Upper lobe of left lung (tissue), 6 donors: ENCODE results near the gene EIF1AD. TPM values are rescaled to one million over a fixed set of nuclear protein-coding genes. Genes with fewer than 3 reads are reported as not detected.

Experiments
- ATAC-seq, 2 donors: fragments of 200-7000 bp; cut with Tn5 transposase; one replicate each; pipeline ENCODE4 v1.9.1; 2022; ENCODE audit warnings: mild to moderate bottlenecking in 2 of 2, moderate library complexity in 2 of 2; ENCODE audit not compliant: low FRiP score in 2 of 2
- DNase-seq, 2 donors: peaks; one replicate each; pipeline ENCODE4 v3.0.0-alpha.2; 2019 to 2020
- H3K27ac ChIP-seq, 4 donors: fragments of 200-600 bp; sonication (generic); one replicate each; pipeline ENCODE4 v1.5.1; 2016 to 2019
- H3K27me3 ChIP-seq, 4 donors: fragments of 200-600 bp; sonication (generic); one replicate each; pipeline ENCODE4 v1.5.1; 2017 to 2019
- H3K36me3 ChIP-seq, 4 donors: fragments of 200-600 bp; sonication (generic); one replicate each; pipeline ENCODE4 v1.5.1; 2016 to 2019
- H3K4me1 ChIP-seq, 4 donors: fragments of 200-600 bp; sonication (generic); one replicate each; pipeline ENCODE4 v1.5.1; 2018 to 2019
- H3K4me3 ChIP-seq, 4 donors: fragments of 200-600 bp; sonication (generic); one replicate each; pipeline ENCODE4 v1.5.1; 2017 to 2019; ENCODE audit warnings: mild to moderate bottlenecking in 2 of 4, moderate library complexity in 1 of 4
- H3K9me3 ChIP-seq, 4 donors: fragments of 200-600 bp; sonication (generic); one replicate each; pipeline ENCODE4 v1.5.1; 2018 to 2019
- CTCF ChIP-seq, 6 experiments: fragments of 450-650 bp in 4 of 6; fragments of 200-600 bp in 2 of 6; sonication (generic) in 2 of 6; IDR thresholded peaks; one replicate each; pipeline ENCODE4 v1.5.1; 2016 to 2019; ENCODE audit warnings: antibody characterized with exemption in 6 of 6
- EP300 ChIP-seq, 4 donors: sonication (generic); formaldehyde crosslinking; IDR thresholded peaks; one replicate each; pipeline ENCODE4 v1.5.1; 2017; ENCODE audit warnings: antibody characterized with exemption in 4 of 4, control low read depth in 2 of 4
- POLR2A ChIP-seq, 4 donors: fragments of 450-650 bp; IDR thresholded peaks; one replicate each; pipeline ENCODE4 v1.5.1; 2016 to 2017; ENCODE audit warnings: antibody characterized with exemption in 4 of 4, mild to moderate bottlenecking in 2 of 4
- POLR2AphosphoS5 ChIP-seq, 2 donors: sonication (generic); formaldehyde crosslinking; IDR thresholded peaks; one replicate each; pipeline ENCODE4 v1.5.1; 2017; ENCODE audit warnings: antibody characterized with exemption in 2 of 2
- WGBS, 2 donors: methylation state at CpG; one replicate each; pipeline ENCODE4 v1.1.5; 2017 to 2018; 5-methylcytosine and 5-hydroxymethylcytosine counted together
- total RNA-seq, 6 donors: library from RNA; depleted of rRNA in 4 of 6; stranded (reverse); fragments of >200 nt in 4 of 6; gene quantifications; one replicate each; pipeline versions ENCODE4 v1.1.0 to v1.2.1, GENCODE V29; 2016 to 2021
- donor health status: DM: no; HTN: no; CAD: no; lungs with moderate emphysema.
- donor health status: DM: no; HTN: yes; CAD: no; lungs with severe emphysema.

The EIF1AD gene
- total RNA-seq, 6 donors from 2014 or later: 22.8 to 37.4 (median 30.1) TPM

DNA sequence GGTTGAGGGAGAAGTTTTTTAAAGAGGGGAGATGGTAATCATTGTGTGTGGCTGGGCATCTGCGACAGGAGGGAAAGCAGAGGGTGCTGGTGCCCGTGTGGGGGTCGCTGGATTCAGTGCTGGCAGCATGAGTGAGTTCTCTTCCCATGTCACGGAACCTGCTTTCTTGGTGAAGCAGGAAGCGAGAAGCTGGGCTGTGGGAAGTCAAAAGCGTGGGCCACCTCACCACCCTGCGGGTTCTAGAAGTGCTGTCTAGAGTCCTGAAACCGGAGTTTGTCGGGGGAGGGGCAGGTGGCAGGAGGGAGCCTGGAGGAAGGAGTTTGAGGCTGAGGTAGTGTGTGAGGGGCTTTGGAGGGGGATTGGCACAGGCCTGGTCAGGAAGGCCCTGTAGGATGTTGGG is 26.2 kb downstream of the EIF1AD start:
- WGBS, 2 donors: 91 to 95% methylated on average over 9 of the region's 9 CpGs
- DNase-seq: no peak
- peaks cover 11 to 60% (median 47%) of the 10 kb centered on the region in 4 donors for H3K36me3 ChIP-seq

DNA sequence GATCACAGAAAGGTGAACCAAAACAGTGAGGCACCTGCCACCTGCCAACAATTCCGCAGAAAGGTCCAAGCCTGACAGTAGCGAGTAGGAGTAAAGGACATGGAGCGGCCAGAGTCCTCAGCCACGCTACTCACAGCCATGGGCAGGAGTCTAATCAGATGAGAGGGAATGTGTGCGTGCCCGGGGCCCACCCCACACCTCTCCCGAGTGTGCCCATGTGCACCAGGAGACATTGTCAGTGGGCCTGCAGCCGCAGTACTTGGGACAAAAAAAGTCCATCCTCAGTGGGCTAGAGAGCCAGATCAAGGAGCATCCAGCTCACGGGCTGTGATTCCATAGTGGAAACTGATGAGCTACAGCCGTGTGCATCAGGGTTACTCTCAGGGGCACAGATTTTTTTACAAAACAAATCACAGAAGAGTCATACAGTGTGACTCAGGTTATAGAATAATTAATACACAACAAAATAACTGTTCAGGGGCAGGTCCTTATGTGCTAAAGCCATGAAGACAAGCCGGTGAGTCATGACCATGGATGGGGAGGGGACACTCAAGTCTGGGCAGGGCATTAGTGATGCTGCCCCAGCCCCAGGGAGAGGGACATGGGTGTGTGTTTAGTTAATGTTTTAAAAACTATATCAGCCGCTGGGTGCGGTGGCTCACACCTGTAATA is 28.4 kb downstream of the EIF1AD start:
- WGBS, 2 donors: 95 to 98% methylated on average over 13 of the region's 13 CpGs
- H3K4me1 ChIP-seq: peaks cover 3 to 18% (median 14%) of the 10 kb centered on the region in 4 donors
- H3K27ac ChIP-seq: no peak overlapping the region
- DNase-seq (no peak), ATAC-seq (no peak)
- peaks cover 7 to 69% (median 45%) of the 10 kb centered on the region in 4 donors for H3K36me3 ChIP-seq
- no peaks in the 10 kb centered on the region for H3K27me3 ChIP-seq
- TF ChIP-seq CTCF (IDR thresholded peaks at IDR 0.05): no peak
- TF ChIP-seq EP300 (IDR thresholded peaks at IDR 0.05): no peak
- TF ChIP-seq POLR2AphosphoS5 (IDR thresholded peaks at IDR 0.05): no peak
- no peak for TF ChIP-seq POLR2A (IDR thresholded peaks at IDR 0.05)
- H3K9me3 ChIP-seq: no peaks in the 10 kb centered on the region
- H3K4me3 ChIP-seq: no peak overlapping the region

More for the DNA sequence above, 26.2 kb downstream of the EIF1AD start:
- Histone ChIP-seq H3K27me3 (no peaks in the 10 kb centered on the region), H3K27ac (no peak overlapping the region), H3K9me3 (no peaks in the 10 kb centered on the region), H3K4me3 (no peak overlapping the region), H3K4me1 (no peaks in the 10 kb centered on the region)
- ATAC-seq: no peak
- TF ChIP-seq CTCF (IDR thresholded peaks at IDR 0.05) (no peak), POLR2A (IDR thresholded peaks at IDR 0.05) (no peak), EP300 (IDR thresholded peaks at IDR 0.05) (no peak), POLR2AphosphoS5 (IDR thresholded peaks at IDR 0.05) (no peak)

GRCh38 chr11:65972116-65972515 is 29.8 kb downstream of the EIF1AD start:
- peaks cover 3 to 24% (median 19%) of the 10 kb centered on the region in 4 donors for H3K4me1 ChIP-seq
- H3K27me3 ChIP-seq: no peaks in the 10 kb centered on the region
- no peak overlapping the region for H3K4me3 ChIP-seq
- DNase-seq: no peak
- H3K36me3 ChIP-seq: peaks cover 8 to 69% (median 42%) of the 10 kb centered on the region in 4 donors
- TF ChIP-seq POLR2AphosphoS5 (IDR thresholded peaks at IDR 0.05) (no peak), POLR2A (IDR thresholded peaks at IDR 0.05) (no peak), EP300 (IDR thresholded peaks at IDR 0.05) (no peak)
- H3K27ac ChIP-seq: no peak overlapping the region
- WGBS, 2 donors: 94 to 95% methylated on average over 8 of the region's 8 CpGs
- ATAC-seq: no peak
- H3K9me3 ChIP-seq: no peaks in the 10 kb centered on the region

- Histone ChIP-seq H3K4me1 (peaks cover 4 to 33% (median 20%) of the 10 kb centered on the region in 4 donors), H3K27me3 (no peaks in the 10 kb centered on the region), H3K36me3 (peaks cover 35 to 85% (median 62%) of the 10 kb centered on the region in 4 donors), H3K9me3 (no peaks in the 10 kb centered on the region), H3K27ac (peak overlapping the region; percentile 71 to 86 (median 83)), H3K4me3 (no peak overlapping the region)
- peak in 1 of 2 donors; percentile 82 for DNase-seq
- TF ChIP-seq POLR2A (IDR thresholded peaks at IDR 0.05) (no peak), CTCF (IDR thresholded peaks at IDR 0.05) (peak in 2 of 6 experiments; percentile 15 to 36), EP300 (IDR thresholded peaks at IDR 0.05) (no peak), POLR2AphosphoS5 (IDR thresholded peaks at IDR 0.05) (peak; percentile 35 to 56)
- WGBS, 2 donors: 64 to 77% methylated on average over 15 of the region's 15 CpGs
- peak; percentile 53 to 83 for ATAC-seq
Measured at GRCh38 chr11:65968600-65969482, 33.1 kb downstream of the EIF1AD start.

GRCh38 chr11:65967329-65967934 is 34.5 kb downstream of the EIF1AD start:
- ATAC-seq: no peak
- H3K27ac ChIP-seq: peak overlapping the region in 1 of 4 donors; percentile 83
- peaks cover 35 to 77% (median 58%) of the 10 kb centered on the region in 4 donors for H3K36me3 ChIP-seq
- no peak overlapping the region for H3K4me3 ChIP-seq
- TF ChIP-seq POLR2A (IDR thresholded peaks at IDR 0.05) (no peak), EP300 (IDR thresholded peaks at IDR 0.05) (no peak), POLR2AphosphoS5 (IDR thresholded peaks at IDR 0.05) (no peak), CTCF (IDR thresholded peaks at IDR 0.05) (no peak)
- no peaks in the 10 kb centered on the region for H3K9me3 ChIP-seq
- peaks cover 18 to 47% (median 34%) of the 10 kb centered on the region in 4 donors for H3K4me1 ChIP-seq
- H3K27me3 ChIP-seq: no peaks in the 10 kb centered on the region
- WGBS, 2 donors: 94 to 97% methylated on average over 30 of the region's 30 CpGs
- peak in 1 of 2 donors; percentile 83 for DNase-seq
